ENCODE results near the gene BACH2.

BACH2 gene

GRCh38 chr6:90204327-90205056 is 92.2 kb downstream of the BACH2 start:
- DNase-seq = no peak

GRCh38 chr6:90203672-90204071 is 93.0 kb downstream of the BACH2 start:
- no peak for DNase-seq

DNA sequence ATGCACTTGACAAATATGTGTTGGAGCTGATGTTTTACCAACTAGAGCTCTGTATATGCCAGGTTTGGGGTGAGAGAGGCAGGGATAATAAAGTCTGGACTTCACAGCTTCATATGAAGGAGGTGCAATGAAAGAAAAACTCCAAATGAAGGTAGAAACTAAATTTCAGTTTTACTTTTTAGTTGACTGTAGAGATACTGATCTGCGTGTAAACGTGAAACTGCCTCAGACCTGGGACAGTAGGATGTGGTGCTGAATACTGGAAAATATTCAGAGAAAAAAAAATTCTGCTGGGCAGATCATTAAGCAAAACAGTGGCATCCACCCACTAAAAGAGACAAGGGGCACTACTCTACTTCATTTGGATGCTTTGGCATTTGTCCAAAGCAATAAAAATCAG is 94.5 kb downstream of the BACH2 start:
- DNase-seq = no peak

- no peak for DNase-seq
These were observed 96.7 kb downstream of the BACH2 start for GRCh38 chr6:90199900-90200299.

GRCh38 chr6:90198758-90199425 is 97.8 kb downstream of the BACH2 start:
- no peak for DNase-seq

GRCh38 chr6:90197854-90198496 is 98.7 kb downstream of the BACH2 start:
- DNase-seq = no peak

DNA sequence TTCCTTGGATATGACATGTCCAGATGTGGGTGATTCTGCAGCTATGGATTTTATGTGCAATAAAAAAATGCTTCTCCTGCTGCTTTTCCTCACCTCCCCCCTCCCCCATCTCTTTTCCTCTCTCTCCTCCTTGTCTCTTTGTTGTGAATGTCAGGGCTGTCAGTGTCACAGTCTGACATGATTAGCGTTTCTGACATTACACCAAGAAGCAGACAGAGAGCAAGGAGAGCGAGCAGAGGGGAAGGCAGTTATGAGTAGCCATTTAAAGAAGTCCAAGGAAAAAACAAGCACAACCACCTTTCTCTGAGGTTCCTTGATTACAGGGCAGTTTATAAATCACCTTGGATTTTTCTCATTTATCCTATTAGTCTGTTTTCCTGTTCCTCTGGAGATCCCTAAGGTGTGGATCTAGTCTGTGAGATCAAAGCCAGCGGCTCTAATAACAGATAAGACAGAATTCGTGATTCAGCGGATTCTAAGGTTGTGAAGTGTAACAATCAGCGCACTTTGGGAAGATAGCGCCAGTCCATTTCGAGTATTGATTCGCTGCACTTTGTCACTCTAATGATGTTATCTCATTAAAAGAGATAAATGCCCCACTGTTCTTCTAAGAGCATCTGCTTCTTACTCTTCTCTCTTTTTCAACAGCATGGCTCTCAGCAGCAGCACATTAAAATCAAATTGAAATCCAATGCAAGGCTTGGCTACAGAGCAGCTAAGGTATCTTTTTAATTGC is 101.4 kb downstream of the BACH2 start:
- no peak for DNase-seq

DNA sequence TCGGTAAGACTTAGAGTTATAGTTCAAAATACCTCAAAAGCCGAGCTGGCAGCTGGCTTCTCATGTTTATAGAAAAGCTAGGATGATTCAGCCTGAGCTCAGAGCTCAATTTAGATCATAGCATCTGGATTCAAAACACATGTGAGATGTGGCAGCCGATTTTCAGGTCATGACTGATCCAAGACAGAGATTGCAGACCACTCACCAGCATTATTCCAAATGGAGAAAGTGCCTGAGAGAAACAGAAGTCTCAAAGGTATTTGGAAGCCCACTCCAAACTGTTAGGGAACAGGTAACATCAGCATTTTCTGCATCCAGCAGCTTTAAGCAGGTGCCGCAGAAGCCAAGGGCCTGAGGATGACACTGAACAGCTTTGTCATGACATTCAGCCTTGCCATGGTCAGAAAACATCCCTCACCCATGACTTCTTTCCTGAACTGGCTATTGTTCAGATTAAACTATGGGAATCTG is 102.2 kb downstream of the BACH2 start:
- no peak for DNase-seq

DNA sequence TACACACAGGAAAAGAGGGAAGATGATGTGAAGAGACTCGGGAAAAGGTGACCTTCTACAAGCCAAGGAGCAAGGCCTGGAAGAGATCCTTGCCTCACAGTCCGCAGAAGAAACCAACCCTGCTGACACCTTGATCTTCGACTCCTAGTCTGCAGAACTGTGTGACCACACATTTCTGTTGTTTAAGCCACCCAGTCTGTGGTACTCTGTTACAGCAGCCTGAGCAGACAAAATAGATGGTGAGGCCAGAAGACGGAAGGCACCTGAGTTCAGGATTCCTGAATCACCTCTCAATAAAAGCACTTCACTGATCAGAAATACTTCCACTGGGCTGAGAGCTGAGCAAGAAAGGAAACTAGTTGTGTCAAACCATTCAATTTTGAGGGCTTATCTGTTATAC is 103.3 kb downstream of the BACH2 start:
- no peak for DNase-seq

DNA sequence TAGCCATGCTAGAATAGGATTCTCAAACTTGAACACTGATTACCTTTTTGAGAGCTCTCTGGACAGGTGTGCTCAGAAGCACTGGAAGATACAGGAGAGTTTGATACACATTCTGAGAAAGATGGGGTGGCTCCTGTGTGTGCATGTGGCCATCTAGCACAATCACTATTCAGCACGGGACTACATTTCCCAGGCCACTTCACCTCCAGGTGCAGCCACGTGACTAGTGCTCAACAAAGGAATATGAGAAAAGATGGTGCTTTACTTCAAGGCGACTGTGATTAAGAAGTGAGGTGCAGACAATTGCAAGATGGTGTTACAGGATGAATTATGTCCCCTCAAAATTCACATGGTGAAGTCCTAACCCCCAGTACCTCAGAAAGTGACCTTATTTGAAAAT is 103.8 kb downstream of the BACH2 start:
- no peak for DNase-seq

DNA sequence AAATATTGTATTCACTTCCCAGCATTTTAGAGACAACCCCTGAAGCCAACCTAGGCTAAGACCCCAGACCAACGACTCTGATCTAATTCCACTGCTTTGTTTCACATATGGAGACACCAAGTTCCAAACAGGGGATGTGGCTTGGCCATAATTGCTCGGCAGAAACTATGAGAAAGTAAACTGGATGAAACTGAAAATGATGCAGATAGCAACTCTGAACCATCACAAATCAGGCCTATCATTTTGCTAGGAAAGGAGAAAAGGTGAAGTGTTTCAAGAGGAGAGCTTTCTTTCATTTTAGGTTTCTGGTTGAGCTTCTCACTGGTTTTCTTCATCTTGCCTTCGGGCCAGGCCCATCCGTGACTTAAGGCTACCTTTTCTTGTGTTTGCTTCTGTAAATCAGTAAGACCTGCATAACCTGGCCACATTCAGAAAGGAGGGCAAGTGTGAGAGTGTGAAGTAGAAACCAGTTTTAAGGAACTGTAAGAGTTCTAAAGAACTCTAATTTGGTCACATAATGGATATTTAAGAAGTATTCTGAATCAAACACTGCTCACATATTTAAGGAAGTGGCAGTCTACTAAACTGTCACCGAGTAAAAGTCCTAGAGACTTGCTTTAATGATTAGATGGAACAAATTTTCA is 105.8 kb downstream of the BACH2 start:
- no peak for DNase-seq

- no peak for DNase-seq
These were observed 106.5 kb downstream of the BACH2 start for GRCh38 chr6:90190131-90190530.

GRCh38 chr6:90187437-90188121 is 109.1 kb downstream of the BACH2 start:
- no peak for DNase-seq

DNA sequence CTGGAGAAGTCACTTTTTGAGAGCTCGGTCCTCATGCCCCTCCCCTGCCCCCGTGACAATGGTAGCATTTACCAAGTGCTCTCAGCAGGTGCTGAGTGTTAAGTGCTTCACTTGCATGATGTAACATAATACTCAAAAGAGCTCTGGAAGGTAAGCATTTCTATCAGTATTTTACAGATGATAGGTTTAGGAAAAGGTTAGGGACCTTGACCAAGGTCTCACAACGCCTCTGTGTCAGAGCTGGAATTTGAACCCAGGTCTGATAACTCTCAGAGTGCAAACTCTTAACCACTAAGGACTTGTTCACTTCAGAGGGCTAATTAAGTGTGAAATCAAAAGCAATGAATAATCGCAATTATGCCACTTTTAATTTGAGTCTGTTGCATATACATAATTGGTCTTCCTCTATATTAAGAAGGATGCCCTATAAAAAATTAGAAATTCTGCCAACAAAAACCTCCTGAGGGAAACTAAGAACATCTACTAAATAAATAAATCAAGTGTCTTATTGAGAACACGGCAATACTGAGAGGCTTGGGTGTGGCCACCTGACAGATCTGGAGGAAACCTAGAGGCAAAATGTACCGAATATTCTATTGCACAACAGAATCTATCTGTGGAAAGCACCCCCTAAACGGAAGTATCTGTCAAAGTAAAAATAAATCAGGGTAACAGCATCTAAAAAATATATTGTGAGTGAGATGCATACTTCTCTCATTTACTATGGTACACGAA is 109.8 kb downstream of the BACH2 start:
- DNase-seq = no peak

- no peak for DNase-seq
These were observed 110.6 kb downstream of the BACH2 start for GRCh38 chr6:90186026-90186425.

- DNase-seq = no peak
These were observed 112.0 kb downstream of the BACH2 start for GRCh38 chr6:90184334-90185298.

DNA sequence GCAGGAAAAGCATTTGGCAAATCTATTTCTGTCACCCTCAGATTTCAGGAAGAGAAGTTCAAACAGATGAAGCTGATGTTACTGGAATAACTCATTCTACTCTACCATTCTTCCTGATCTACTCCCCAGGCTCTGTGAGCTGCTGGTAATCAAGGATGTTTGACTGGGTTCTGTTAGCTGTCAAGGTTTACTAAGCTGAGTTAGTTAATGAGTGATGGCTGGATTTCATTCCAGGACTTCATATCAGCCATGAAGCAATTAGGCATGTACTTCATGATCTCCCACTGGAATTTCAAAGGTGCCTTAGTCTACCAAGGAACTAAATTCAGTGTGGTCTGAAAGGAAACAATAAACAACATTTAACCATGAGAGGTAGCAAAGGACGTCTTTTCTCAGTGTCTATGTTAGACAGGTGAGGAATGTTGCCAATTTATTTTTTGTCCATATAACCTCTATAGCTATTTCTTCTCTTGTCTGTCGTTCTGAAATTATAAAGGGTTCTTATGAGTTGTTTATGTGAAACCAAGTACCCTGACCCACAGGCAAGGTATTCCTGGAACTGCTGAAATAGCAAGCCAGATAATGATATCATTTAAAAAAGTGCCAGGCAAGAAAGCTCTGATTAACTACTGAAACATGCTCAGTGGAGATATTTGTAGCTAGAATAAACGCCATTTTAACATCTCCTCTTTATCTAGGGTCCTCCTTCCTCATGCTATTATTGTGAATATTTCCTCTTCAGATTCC is 112.9 kb downstream of the BACH2 start:
- no peak for DNase-seq

GRCh38 chr6:90180526-90180925 is 116.1 kb downstream of the BACH2 start:
- DNase-seq = no peak

Measured in NCI-H1694 treated with DMSO at 0.1 percent for 48 hours (cell line).